HG02870 (cell line): ENCODE data around the gene RGSL1.

ENCODE experiments used
- ATAC-seq: cut with Tn5 transposase; IDR thresholded peaks from one replicate; pipeline ENCODE4 v1.9.1; 2021; ENCODE audit warnings: mild to moderate bottlenecking, moderate library complexity; ENCODE audit not compliant: unreplicated experiment

RGSL1 gene

DNA sequence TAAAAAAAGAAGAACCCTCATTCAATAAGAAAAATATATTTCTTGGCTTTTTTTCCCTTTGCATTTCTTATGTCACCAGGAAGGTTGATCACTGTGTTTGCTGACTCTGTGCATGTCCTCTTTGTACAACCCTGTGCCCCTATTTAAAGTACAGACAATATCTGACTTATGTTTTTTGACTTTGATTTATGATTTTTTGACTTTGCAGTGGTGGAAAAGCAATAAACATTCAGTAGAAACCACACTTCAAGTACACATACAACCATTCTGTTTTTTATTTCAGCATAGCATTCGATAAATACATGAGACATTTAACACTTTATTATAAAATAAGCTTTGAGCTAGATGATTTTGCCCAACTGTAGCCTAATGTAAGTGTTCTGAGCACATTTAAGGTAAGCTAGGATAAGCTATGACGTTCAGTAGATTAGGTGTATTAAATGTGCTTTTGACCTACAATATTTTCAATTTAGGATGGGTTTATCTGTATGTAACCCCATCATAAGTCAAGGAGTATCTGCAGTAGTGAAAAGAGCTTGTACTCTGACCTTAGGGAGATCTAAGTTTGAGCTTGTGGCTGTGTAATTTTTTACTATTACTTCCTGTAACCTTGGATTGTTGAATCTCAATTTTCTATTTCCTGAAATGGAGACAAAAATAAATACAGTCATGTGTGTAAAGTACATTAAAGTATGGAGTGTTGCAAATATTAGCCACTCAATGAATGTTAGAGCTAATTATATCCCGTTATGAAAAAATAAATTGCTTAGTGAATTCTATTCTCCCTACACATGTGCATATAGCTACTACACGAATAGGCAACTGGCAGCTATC, 137.9 kb downstream of the RGSL1 start:
- no peak for ATAC-seq

DNA sequence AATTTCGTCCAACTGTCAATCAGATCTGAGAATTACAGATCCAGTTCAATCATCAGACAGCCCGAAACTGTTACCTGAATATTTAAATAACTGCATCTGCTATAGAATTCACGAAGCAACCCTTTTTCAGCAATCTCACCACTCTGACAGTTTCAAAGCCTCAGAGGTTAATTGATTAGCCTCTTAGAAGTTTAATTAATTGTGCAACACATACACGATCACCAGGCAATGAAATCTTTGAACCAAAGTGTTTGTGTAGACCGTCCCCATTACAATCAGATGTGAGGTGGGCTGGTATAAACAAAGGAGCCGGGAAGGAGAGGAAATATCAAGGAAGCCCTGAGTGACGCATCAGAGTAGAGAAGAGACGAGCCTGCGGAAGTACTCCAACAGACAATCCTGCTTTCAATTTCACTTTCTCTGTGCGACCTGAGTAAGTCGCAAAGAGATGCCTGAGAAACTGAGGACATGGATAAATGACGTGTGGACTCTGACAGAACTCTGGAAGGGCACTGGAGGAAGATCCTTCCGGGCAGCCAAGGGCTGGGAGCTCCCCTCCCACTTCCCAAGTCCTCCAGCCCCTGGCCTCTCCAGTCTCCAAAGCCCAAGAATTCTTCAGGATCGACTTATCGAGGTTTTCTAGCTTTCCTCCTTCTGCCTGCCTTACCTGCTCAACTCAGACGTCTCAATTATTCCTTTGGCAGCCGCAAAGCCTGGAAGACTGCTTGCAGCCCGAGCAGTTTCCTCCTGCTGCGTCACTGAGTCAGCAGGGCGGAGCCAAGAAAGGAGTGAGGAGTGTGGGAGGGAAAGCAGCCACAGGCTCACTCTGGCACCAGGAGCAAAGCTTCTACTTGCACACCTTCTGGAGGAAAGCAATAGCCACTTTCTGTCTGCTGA, 138.8 kb downstream of the RGSL1 start, which contains the start of gene RNASEL:
TSS of gene RNASEL (minus strand) at position 757 of the 897 bp plus-strand sequence. CDS start 2,450 bp downstream, outside the sequence.
- ATAC-seq, result peak; percentile 82

DNA sequence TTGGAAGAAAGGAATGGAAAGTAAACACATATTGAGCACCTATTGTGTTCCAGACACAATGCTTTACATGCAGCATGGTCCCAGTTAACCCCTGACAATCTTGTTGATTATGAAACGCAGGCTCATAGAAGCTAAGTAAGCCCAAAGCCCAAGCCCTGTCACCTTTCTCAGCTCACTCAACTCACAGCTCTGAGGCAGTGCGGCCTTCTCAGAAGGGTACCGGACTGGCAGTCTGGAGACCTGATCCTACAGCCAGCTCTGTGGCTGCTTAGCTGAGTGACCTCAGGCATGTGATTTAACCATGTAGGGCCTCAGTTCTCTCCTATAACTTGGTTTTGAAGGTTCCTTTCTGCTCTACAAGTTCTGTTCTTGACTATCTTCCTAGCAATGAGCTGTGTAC, 139.6 kb downstream of the RGSL1 start:
- ATAC-seq, result no peak

DNA sequence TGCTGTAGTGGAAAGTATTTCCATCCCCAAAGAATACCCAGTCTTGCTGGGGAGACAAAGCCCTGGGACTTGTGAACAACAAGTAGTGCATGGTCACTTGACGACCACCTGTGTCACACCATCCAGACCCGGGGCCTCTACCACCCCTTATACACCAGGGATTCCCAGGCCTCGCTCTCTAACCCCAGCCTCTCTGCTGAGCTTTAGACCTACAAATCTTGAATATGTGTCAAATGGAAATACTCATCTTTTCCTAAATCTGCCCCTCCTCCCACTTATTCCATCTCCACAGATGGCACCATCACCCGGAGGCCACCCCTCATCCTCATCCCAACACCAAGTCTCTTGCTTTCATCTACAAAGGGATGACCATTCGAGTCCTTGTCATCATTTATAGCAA, 140.0 kb downstream of the RGSL1 start:
- ATAC-seq, result no peak

DNA sequence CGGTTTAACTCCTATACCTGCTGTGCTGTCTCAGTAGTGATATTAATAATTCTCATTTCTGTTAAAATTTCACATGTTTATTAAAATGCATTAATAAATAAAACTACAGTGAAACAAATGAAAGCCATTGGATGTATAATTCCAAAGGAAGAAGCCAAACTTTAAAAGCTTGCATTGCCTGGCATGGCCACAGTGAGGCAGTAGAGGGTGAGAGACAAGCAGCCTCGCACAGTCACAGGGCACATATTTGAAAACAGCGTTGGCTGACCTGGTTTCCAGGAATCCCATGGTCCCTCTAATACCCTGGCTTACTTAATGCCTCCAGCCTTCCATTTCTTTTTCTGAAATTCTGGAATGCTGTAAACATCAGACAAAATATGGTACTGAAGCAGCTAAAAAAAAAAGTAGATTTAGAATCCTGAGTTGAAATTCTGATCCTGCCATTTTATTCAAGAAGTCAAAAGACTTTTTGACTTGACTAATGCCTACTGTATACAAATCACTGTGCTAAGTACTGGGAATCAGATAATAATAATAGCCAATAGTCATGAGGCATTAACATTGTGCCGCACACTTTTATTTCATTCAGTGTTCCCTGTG, 145.8 kb downstream of the RGSL1 start:
- no peak for ATAC-seq

DNA sequence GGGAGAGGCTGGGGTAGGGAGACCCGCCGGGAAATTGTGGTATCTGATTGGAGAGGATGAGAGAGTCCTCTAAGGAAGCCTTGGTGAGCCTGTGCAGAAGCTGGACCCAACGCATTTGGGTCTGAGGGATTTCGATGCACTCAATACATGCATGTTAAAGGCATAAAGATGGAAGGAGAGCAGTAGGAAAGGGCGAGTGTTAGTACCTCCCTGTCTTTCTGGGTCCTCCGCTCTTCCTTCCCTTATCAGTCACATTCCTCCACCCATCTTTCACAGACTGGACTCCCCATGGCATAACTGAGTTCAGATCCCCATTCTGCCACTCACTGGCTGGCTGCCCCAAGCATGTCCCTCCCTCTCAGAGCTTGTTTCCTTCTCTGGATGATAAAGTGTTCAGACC, 147.0 kb downstream of the RGSL1 start:
- ATAC-seq, result no peak

DNA sequence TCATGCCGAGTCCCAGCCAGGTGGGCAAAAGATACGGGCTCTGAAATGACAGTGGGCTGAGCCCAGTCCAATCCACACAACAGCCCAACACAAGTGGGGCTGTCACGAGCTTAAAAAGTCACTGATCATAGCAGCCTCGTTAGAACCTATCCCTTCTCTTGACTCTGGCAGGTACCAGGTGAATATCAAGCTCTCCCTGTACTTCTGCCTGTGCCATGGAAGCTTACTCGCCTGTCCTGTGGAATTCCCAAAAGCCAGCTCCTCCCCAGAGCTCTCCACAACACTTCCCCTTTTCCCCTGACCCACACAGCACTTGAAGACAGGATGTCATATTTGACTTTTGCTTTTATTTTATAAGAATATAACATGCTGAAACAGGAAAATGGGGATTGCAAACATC, 148.3 kb downstream of the RGSL1 start:
- no peak for ATAC-seq

DNA sequence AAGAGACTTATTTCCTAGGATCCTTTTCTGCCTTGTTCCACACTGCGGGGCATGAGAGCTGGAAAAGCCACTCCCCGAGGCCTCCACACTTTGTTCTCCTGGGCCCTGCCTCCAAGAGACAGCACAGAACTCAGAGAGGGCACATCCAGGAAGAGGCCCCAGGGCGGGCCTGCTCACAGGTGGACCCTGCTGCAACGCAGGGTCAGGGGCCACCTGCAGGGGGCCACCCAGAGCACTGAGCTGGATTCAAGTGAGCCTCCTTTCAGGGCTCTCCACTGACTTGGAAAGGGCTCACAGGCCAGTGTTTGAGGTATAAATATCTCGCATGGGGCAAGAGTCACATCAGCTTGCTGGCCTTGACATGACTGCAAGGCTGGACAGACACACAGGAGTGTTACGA, 149.4 kb downstream of the RGSL1 start:
- no peak for ATAC-seq

DNA sequence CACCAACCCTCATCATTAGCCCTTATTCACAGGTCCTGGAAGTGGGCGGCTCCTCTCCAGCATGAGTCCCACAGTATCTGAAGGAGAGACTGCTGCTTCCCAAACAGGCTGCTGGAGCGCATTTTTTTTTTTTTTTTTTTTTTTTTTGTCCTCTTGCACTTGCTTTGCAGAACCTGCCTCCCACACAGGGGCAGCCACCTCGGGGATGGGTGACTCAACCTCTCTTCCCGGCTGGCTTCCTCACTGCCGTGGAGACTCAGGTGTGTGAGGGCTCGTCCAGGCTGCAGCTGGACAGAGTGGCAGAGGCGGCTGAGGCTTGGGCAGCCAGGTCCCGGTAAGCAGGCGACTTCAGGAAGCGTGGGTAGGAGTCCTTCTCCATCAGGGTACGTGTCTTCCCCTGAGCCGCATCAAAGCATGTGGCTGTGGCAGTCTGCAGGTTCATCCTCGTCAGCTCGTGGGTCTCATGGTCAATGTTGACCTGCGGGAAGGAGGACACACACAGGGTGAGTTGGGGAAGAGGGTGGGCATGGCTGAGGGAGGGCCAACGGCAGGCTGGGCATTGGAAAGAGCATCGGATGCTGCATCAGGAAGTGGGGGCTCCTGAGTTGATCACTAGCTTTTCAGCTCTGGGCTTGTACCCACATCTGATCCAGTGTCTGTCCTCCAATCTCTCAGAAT, 150.2 kb downstream of the RGSL1 start:
- ATAC-seq, result no peak

DNA sequence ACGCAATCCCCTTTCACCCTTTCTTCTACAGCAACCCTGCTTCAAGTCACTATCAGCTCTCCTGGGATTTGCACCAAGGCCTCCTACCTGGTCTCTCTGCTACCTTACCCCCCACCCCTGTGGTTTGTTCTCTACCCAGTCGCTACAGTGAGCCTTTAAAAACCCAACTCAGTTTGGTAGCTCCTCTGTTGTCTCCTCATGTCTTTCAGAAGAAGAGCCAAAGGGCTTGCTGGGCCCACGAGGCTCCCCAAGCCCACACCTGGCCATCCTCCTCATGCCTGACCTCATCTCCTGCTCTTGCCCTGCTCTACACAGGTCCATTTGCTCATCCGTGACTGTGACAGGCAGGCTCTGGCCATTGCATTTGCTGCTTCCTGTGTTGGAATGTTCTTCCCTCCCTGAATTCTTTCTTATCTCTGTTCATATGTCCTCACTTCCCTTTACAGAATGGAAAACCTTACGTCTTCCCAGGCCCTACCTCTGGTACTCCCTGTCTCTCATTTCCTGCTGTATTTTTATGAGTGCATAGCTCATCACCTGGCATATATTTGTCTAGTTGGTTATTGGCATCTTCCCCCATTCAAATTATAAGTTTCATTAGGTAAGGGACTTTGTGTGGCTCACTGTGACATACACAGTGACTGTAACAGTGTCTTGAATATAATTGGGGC, 150.9 kb downstream of the RGSL1 start:
- ATAC-seq, result no peak

DNA sequence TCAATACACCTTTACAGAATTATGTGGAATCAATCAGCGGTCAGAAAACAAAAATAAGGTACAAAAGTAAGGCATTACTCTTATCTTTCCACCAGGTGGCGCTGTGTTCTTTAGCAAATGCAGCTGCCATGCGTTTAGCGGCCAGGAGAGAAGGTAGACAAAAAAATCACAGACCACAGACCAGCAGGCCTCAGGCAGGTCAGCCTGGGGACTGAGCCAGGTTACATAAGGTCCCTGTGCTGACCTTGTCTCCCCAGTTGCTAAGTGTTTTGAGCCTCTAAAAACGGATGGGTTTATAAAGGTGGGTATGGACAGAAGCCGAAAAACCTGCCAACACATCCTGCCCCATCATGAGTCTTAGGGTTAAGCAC, 151.5 kb downstream of the RGSL1 start:
- no peak for ATAC-seq

DNA sequence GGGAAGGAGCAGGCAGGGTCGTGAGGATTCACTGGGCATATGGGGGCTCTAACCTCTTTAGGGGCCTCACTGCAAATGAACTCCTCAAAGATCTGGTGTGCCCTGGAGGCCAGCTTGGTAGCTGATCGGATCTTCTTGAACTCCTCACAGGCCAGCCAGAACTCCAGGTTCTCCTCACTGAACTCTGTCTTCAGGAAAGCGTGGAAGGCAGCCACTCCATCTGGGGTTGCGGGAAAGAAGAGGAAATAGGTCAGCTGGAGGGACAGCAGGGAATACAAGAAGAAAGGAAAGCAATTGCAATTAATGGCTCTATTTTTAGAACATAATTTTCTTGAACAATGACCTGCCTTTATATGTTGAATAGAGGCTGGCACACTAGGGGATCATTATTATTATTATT, 152.0 kb downstream of the RGSL1 start:
- no peak for ATAC-seq

DNA sequence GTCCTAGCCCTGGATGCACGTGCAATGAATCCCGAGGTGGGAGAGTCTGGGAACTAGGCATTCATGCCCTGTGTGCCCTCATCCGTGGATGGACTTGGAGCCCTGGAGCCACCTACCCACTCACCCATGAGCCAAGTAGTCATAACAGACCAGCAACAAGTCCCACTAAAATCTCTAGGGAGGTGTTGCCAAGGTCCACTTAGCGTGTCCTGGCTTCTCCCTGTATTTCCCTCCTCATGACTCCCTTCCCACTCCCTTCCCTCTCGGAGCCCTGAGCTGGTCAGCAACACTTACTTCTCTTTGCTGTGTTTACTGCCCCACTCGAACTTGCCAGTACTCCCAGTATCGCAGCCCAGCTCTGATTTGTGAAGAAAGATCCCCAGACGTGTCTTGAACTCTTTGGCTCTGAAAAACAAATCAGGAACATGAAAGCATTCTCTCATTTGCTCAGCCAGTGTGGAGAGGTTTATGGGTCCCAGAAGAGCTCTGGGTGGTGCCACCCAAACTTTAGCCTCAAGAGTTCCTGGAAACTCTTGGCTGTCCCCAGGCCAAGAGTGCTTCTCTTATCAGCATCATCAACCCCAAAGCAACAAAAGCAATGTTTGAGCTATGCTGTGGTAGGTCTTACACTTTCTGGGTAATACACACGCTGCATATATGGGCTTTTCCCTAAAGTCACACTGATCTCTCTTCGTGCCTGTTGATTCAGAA, 153.1 kb downstream of the RGSL1 start:
- no peak for ATAC-seq

DNA sequence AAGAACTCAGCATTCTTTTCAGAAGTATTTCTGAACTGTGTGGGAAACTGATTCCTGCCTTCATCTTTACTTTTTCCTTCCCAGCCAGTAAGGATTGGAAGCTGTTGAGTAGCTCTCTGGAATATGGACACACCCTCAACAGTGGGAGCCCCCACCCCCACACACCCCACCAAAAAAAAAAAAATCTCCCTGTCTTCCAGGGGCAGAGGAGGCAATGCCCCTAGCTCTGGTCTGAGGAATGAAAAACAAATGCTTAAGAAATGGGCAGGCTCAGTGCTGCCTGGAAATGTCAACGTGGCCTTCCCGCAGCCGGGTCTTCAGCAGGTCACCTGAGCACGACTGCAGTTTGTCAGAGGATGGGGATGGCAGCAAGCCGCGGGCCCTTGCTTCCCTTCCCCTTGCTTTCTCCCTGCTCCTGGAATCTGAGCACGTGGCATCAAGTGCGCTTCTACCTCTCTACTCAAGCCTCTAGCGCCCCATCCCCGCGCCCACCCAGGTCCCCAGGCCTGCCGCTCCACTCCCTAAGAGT, 153.8 kb downstream of the RGSL1 start:
- no peak for ATAC-seq

DNA sequence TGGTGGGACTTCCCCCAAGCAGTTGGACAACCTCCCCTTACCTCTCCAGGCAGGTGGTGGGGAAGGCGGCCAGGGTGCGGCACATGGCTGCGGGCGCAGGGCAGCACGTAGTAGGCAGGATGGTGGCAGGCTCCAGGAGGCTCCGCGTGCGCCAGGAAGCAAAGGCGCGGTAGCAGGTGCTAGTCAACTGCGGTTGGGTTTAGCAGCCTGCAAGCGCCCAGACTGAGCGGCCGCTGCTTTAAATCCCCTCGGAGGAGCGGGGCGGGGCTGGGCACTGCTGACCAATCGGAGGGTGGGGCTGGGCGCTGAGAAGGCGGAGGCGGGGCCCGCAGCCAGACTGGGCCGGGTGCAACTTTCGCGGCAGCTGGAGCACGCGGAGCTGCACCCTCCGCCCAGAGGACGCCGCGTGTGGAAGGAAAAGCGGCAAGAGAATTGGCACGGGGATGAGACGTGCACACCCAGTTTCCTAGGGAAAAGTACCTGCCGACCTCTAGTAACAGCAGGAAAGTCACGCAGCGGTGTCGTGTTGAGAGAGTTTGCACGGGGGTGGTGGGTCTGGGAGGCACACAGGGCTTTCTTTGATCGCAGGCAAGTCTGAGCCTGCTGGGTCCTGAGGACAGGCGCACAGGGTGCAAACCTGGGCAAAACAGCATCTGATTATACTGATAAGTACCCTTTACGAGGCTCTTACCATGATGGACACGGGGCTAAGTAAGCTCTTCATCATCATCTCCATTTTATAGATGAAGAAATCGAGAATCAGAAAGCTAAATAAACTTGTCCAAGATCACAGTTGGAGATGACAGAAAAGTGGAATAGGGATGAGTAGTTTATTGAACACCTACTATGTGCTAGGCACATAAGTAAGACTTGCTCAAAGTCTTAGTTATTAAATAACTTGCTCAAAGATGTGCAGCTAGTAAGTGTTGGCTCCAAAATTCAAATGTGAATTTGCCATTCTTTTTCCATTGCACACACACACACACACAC, 154.5 kb downstream of the RGSL1 start, which contains the start of gene RGS16:
TSS of gene RGS16 (minus strand) at position 215 of the 990 bp plus-strand sequence. CDS start at position 85, 130 bp downstream.
- peak; percentile 89 for ATAC-seq

DNA sequence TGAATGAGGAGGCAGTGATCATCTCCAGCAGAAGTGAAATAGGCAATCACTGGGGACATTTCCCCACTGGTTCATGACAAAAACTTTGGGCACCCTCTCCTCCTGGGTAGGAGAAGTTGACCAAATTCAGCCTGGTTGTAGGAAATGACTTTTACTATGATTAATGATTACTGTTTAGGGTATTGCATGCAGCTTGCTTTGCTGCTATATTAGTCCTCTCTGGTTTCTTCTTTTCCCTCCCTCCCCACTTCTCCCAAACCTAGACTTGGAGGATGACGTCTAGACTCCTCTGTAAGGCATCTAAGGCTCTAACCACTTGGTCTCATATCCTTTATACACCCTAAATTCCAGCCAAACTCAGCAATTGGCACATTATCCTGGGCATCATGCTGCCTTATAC, 157.6 kb downstream of the RGSL1 start:
- no peak for ATAC-seq

DNA sequence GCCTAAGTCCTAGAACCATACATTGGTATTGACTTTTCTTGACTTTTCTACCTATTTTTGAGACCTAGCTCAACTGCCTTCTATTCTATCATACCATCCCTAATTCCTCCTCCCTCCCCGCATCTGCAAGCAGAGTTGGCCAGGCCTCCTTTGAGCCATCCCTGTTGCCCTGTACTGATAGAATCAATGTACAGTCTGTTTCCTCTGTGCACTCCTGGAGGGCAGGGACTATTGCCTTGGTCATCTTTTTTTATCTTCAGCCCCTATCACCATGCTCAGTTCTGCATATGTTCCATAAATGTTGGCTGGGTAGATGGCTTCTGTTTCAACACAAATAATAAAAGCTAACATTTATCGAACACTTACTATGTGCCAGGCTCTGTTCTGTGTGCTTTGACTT, 158.3 kb downstream of the RGSL1 start:
- ATAC-seq, result no peak
